ENCODE results near the gene LPO. TPM values are rescaled to one million over a fixed set of nuclear protein-coding genes. Genes with fewer than 3 reads are reported as not detected.

Gene LPO
- polyA plus RNA-seq, 2 donors = not detected

DNA sequence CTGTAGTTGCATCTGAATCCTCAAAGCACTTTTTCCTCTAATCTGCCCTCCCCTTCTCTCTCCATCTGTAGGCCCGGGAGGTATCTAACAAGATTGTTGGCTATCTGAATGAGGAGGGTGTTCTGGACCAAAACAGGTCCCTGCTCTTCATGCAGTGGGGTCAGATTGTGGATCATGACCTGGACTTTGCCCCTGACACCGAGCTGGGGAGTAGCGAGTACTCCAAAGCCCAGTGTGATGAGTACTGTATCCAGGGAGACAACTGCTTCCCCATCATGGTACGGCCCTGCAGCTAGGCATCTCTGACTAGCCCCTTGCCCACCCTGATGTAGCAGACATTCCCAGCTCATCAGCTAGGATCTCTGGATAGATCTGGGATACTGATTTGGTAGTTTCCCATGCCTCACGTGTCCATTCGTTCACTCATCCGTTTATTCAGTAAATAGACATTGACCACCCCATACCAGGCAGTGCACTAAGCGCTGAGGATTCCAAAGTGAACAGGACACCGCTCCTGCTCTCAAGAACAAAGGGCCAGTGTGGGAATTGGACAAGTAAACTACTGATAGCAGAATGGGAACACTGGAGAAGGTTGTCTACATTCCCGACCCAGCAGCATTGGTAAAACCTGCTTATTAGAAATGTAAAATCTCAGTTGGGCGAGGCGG lies 12.1 kb downstream of the LPO start:
- Histone ChIP-seq H3K27me3 (ENCODE audit: control insufficient read depth in 1 of 2, insufficient read depth in 2 of 2, low read length in 2 of 2) (no peaks in the 10 kb centered on the region), H3K27ac (ENCODE audit: low read depth in 2 of 2, low read length in 1 of 2) (no peak overlapping the region), H3K9me3 (ENCODE audit: control insufficient read depth in 2 of 2, insufficient read depth in 1 of 2, low read depth in 1 of 2, low read length in 1 of 2) (no peaks in the 10 kb centered on the region), H3K4me1 (ENCODE audit: control insufficient read depth in 2 of 2, insufficient read depth in 2 of 2, low read length in 1 of 2) (peaks cover 0 to 6% of the 10 kb centered on the region in 2 donors), H3K36me3 (ENCODE audit: control insufficient read depth in 2 of 2, insufficient read depth in 2 of 2, low read length in 1 of 2) (no peaks in the 10 kb centered on the region), H3K4me3 (ENCODE audit: low read depth in 1 of 2, low read length in 2 of 2) (no peak overlapping the region)
- WGBS, 2 donors = 88 to 90% methylated on average over 12 of the region's 12 CpGs

DNA sequence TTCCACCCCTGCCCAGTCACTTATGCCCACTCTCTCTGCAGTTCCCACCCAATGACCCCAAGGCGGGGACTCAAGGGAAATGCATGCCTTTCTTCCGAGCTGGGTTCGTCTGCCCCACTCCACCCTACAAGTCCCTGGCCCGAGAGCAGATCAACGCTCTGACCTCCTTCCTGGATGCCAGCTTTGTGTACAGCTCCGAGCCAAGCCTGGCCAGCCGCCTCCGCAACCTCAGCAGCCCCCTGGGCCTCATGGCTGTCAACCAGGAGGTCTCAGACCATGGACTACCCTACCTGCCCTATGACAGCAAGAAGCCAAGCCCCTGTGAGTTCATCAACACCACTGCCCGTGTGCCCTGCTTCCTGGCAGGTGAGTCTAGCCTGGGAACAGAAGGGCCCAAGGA lies 13.8 kb downstream of the LPO start:
- Histone ChIP-seq H3K4me3 (ENCODE audit: low read depth in 1 of 2, low read length in 2 of 2) (no peak overlapping the region), H3K27ac (ENCODE audit: low read depth in 2 of 2, low read length in 1 of 2) (no peak overlapping the region), H3K36me3 (ENCODE audit: control insufficient read depth in 2 of 2, insufficient read depth in 2 of 2, low read length in 1 of 2) (no peaks in the 10 kb centered on the region), H3K27me3 (ENCODE audit: control insufficient read depth in 1 of 2, insufficient read depth in 2 of 2, low read length in 2 of 2) (no peaks in the 10 kb centered on the region), H3K9me3 (ENCODE audit: control insufficient read depth in 2 of 2, insufficient read depth in 1 of 2, low read depth in 1 of 2, low read length in 1 of 2) (no peaks in the 10 kb centered on the region), H3K4me1 (ENCODE audit: control insufficient read depth in 2 of 2, insufficient read depth in 2 of 2, low read length in 1 of 2) (peaks cover 0 to 6% of the 10 kb centered on the region in 2 donors)
- 62 to 67% methylated on average over 9 of the region's 9 CpGs for WGBS, 2 donors

DNA sequence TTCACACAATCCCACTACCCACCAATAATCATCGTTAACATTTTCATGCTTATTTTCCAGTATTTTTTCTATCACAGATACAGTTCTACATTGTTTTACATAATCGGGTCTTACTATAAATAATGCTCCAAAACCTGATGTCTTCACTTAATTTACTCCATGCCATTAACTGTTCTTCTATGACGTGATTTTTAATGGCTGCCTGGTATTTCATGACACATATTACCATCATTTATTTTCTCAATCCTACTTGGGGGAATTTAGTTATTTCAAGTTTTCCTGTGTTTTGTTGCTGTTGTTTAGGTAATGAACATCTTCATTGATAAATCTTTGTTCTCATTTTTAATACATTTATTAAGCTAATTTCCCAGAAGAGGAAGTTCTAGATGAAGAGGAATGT lies 14.7 kb downstream of the LPO start:
- Histone ChIP-seq H3K9me3 (ENCODE audit: control insufficient read depth in 2 of 2, insufficient read depth in 1 of 2, low read depth in 1 of 2, low read length in 1 of 2) (no peaks in the 10 kb centered on the region), H3K4me3 (ENCODE audit: low read depth in 1 of 2, low read length in 2 of 2) (no peak overlapping the region), H3K27me3 (ENCODE audit: control insufficient read depth in 1 of 2, insufficient read depth in 2 of 2, low read length in 2 of 2) (no peaks in the 10 kb centered on the region), H3K27ac (ENCODE audit: low read depth in 2 of 2, low read length in 1 of 2) (no peak overlapping the region), H3K36me3 (ENCODE audit: control insufficient read depth in 2 of 2, insufficient read depth in 2 of 2, low read length in 1 of 2) (no peaks in the 10 kb centered on the region), H3K4me1 (ENCODE audit: control insufficient read depth in 2 of 2, insufficient read depth in 2 of 2, low read length in 1 of 2) (peaks cover 0 to 6% of the 10 kb centered on the region in 2 donors)
- 80 to 84% methylated on average over 3 of the region's 3 CpGs for WGBS, 2 donors

DNA sequence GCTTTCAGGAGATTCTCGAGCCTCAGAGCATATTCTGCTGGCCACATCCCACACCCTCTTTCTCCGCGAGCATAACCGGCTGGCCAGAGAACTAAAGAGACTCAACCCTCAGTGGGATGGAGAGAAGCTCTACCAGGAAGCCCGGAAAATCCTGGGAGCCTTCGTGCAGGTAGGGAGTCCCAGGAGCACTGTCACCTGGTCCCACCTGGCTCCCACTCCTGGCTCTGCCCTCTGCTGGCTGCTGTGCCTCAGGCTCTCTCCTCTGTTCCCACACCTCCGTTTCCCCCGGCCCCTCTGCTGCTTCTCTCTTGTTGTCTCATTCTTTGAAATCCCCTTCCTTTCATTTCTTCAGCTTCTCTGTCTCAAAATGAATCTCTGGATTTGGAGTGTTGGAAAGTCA lies 16.4 kb downstream of the LPO start:
- Histone ChIP-seq H3K4me3 (ENCODE audit: low read depth in 1 of 2, low read length in 2 of 2) (no peak overlapping the region), H3K36me3 (ENCODE audit: control insufficient read depth in 2 of 2, insufficient read depth in 2 of 2, low read length in 1 of 2) (no peaks in the 10 kb centered on the region), H3K4me1 (ENCODE audit: control insufficient read depth in 2 of 2, insufficient read depth in 2 of 2, low read length in 1 of 2) (no peaks in the 10 kb centered on the region), H3K27ac (ENCODE audit: low read depth in 2 of 2, low read length in 1 of 2) (no peak overlapping the region), H3K9me3 (ENCODE audit: control insufficient read depth in 2 of 2, insufficient read depth in 1 of 2, low read depth in 1 of 2, low read length in 1 of 2) (no peaks in the 10 kb centered on the region), H3K27me3 (ENCODE audit: control insufficient read depth in 1 of 2, insufficient read depth in 2 of 2, low read length in 2 of 2) (no peaks in the 10 kb centered on the region)
- WGBS, 2 donors = 18 to 27% methylated on average over 8 of the region's 8 CpGs

DNA sequence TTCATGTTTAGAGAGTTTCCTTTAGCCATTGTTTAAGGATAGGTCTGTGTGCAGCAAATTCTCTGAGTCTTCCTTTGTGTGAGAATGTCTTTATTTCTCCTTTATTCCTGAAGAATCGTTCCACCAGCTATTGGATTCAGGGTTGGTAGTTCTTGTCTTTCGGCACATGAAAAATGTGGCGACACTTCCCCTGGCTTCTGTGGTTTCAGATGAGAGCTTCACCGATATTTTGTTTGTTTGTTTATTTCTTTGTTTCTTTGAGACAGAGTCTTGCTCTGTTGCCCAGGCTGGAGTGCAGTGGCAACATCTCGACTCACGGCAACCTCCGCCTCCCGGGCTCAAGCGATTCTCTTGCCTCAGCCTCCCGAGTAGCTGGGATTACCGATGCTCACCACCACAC lies 23.8 kb downstream of the LPO start:
- no peak overlapping the region for H3K4me3 ChIP-seq (ENCODE audit: low read depth in 1 of 2, low read length in 2 of 2)
- no peaks in the 10 kb centered on the region for H3K36me3 ChIP-seq (ENCODE audit: control insufficient read depth in 2 of 2, insufficient read depth in 2 of 2, low read length in 1 of 2)
- H3K27ac ChIP-seq (ENCODE audit: low read depth in 2 of 2, low read length in 1 of 2) = no peak overlapping the region
- H3K4me1 ChIP-seq (ENCODE audit: control insufficient read depth in 2 of 2, insufficient read depth in 2 of 2, low read length in 1 of 2) = no peaks in the 10 kb centered on the region
- no peaks in the 10 kb centered on the region for H3K9me3 ChIP-seq (ENCODE audit: control insufficient read depth in 2 of 2, insufficient read depth in 1 of 2, low read depth in 1 of 2, low read length in 1 of 2)
- 88 to 89% methylated on average over 11 of the region's 11 CpGs for WGBS, 2 donors
- H3K27me3 ChIP-seq (ENCODE audit: control insufficient read depth in 1 of 2, insufficient read depth in 2 of 2, low read length in 2 of 2) = no peaks in the 10 kb centered on the region

DNA sequence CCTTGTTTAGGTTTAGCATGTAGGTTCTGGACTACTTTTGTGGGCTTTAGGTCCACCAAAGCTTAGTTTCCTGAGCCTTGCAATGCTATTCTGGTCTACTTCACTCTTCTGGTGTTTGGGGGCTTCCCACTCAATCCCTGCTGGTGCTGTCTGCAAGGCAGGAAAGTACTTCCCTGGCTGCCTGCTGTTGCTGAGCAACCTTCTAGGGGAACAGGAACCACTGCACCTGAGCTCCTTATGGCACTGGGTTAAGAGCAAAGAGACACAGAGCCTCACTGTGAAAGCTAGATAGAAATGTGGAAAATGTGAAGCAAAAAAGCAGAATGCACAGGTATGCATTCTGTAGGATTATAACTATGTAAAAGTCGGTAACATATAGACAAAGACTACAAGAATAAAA lies 25.4 kb downstream of the LPO start:
- Histone ChIP-seq H3K9me3 (ENCODE audit: control insufficient read depth in 2 of 2, insufficient read depth in 1 of 2, low read depth in 1 of 2, low read length in 1 of 2) (no peaks in the 10 kb centered on the region), H3K4me3 (ENCODE audit: low read depth in 1 of 2, low read length in 2 of 2) (no peak overlapping the region), H3K27me3 (ENCODE audit: control insufficient read depth in 1 of 2, insufficient read depth in 2 of 2, low read length in 2 of 2) (no peaks in the 10 kb centered on the region), H3K4me1 (ENCODE audit: control insufficient read depth in 2 of 2, insufficient read depth in 2 of 2, low read length in 1 of 2) (no peaks in the 10 kb centered on the region), H3K36me3 (ENCODE audit: control insufficient read depth in 2 of 2, insufficient read depth in 2 of 2, low read length in 1 of 2) (no peaks in the 10 kb centered on the region), H3K27ac (ENCODE audit: low read depth in 2 of 2, low read length in 1 of 2) (no peak overlapping the region)
- 75 to 78% methylated on average over 1 of the region's 1 CpG for WGBS, 2 donors

DNA sequence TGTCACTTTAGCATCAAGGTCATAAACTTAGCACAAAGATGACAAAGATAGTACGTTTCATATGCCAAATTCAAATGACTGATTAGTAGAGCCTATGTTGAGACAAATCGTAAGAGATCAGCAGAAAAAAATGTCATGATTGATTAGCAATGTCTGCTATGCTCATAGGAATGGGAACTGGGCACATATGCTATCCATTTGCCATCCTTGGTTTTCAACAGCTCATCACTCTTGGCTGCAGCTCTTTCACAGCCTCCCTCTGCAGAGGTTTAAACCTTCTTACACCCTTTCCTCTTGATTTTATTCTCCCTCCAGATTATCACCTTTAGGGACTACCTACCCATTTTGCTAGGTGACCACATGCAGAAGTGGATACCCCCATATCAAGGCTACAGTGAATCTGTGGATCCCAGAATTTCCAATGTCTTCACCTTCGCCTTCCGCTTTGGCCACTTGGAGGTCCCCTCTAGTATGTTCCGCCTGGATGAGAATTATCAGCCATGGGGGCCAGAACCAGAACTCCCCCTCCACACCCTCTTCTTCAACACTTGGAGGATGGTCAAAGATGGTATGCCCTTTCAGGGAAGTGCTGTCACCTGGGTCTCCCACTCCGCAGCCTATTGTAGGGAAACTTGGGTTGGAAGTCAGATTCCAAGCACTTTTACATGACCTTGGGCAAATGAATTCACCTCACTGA lies 26.2 kb downstream of the LPO start:
- no peaks in the 10 kb centered on the region for H3K9me3 ChIP-seq (ENCODE audit: control insufficient read depth in 2 of 2, insufficient read depth in 1 of 2, low read depth in 1 of 2, low read length in 1 of 2)
- H3K27ac ChIP-seq (ENCODE audit: low read depth in 2 of 2, low read length in 1 of 2) = no peak overlapping the region
- no peaks in the 10 kb centered on the region for H3K4me1 ChIP-seq (ENCODE audit: control insufficient read depth in 2 of 2, insufficient read depth in 2 of 2, low read length in 1 of 2)
- H3K36me3 ChIP-seq (ENCODE audit: control insufficient read depth in 2 of 2, insufficient read depth in 2 of 2, low read length in 1 of 2) = no peaks in the 10 kb centered on the region
- H3K27me3 ChIP-seq (ENCODE audit: control insufficient read depth in 1 of 2, insufficient read depth in 2 of 2, low read length in 2 of 2) = no peaks in the 10 kb centered on the region
- 76 to 79% methylated on average over 6 of the region's 6 CpGs for WGBS, 2 donors
- no peak overlapping the region for H3K4me3 ChIP-seq (ENCODE audit: low read depth in 1 of 2, low read length in 2 of 2)

DNA sequence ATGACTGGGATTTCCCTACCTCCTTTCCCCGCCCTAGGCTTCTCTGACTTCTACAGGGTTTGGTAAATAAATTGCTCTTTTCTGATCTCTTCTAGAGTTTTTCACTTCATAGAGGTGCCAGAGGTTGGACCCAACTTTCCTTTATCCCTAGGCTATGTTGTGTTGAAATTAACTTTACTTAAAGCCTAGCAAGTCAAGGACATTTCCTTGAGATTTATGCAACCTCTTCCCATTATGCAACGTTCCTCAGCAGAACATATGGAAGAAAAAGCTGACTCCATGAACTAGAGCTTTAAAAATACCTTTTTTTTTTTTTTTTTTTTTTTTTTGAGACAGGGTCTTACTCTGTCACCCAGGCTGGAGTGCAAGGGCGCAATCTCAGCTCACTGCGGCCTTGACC lies 26.9 kb downstream of the LPO start:
- Histone ChIP-seq H3K4me3 (ENCODE audit: low read depth in 1 of 2, low read length in 2 of 2) (no peak overlapping the region), H3K9me3 (ENCODE audit: control insufficient read depth in 2 of 2, insufficient read depth in 1 of 2, low read depth in 1 of 2, low read length in 1 of 2) (no peaks in the 10 kb centered on the region), H3K36me3 (ENCODE audit: control insufficient read depth in 2 of 2, insufficient read depth in 2 of 2, low read length in 1 of 2) (no peaks in the 10 kb centered on the region), H3K27ac (ENCODE audit: low read depth in 2 of 2, low read length in 1 of 2) (no peak overlapping the region), H3K27me3 (ENCODE audit: control insufficient read depth in 1 of 2, insufficient read depth in 2 of 2, low read length in 2 of 2) (no peaks in the 10 kb centered on the region), H3K4me1 (ENCODE audit: control insufficient read depth in 2 of 2, insufficient read depth in 2 of 2, low read length in 1 of 2) (no peaks in the 10 kb centered on the region)
- 79 to 83% methylated on average over 4 of the region's 4 CpGs for WGBS, 2 donors

DNA sequence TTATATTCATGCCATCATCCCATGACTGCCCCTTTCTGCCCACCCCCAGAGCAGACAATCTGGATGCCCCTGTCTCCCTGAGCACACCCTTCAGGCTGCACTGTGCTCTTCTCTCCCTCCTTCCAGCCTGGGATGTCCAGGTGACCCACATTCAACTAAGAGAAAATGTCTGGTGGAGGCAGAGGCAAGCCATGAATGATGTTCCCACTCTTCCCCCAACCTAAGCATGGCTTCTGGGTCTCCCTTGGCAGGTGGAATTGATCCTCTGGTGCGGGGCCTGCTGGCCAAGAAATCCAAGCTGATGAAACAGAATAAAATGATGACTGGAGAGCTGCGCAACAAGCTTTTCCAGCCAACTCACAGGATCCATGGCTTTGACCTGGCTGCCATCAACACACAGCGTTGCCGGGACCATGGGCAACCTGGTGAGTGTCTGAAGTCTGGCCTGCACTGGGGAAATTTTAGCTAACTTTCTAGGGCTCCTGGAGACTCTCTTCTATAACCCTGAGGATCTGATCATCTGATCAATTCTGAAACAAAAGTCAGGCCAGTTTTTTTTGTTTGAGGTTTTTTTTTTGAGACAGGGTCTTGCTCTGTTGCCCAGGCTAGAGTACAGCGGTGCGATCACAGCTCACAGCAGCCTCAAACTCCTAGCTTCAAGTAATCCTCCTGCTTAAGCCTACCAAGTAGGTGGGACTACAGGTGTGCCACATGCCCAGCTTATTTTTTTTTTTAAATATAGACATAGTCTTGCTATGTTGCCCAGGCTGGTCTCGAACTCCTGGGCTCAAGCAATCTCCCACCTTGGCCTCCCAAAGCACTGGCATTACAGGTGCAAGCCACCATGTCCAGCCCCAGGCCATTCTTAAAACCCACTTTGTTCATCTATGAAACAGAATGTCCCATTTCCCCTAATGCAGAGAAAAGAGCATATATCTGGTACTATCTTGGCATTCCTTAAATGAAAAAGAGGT lies 27.8 kb downstream of the LPO start:
- Histone ChIP-seq H3K36me3 (ENCODE audit: control insufficient read depth in 2 of 2, insufficient read depth in 2 of 2, low read length in 1 of 2) (no peaks in the 10 kb centered on the region), H3K27ac (ENCODE audit: low read depth in 2 of 2, low read length in 1 of 2) (no peak overlapping the region), H3K4me3 (ENCODE audit: low read depth in 1 of 2, low read length in 2 of 2) (no peak overlapping the region), H3K4me1 (ENCODE audit: control insufficient read depth in 2 of 2, insufficient read depth in 2 of 2, low read length in 1 of 2) (no peaks in the 10 kb centered on the region), H3K9me3 (ENCODE audit: control insufficient read depth in 2 of 2, insufficient read depth in 1 of 2, low read depth in 1 of 2, low read length in 1 of 2) (no peaks in the 10 kb centered on the region), H3K27me3 (ENCODE audit: control insufficient read depth in 1 of 2, insufficient read depth in 2 of 2, low read length in 2 of 2) (no peaks in the 10 kb centered on the region)
- 93 to 96% methylated on average over 7 of the region's 7 CpGs for WGBS, 2 donors

All from esophagus (tissue), 2 donors.